ENCODE measurements around the gene EHD1. TPM values are rescaled to one million over a fixed set of nuclear protein-coding genes. Genes with fewer than 3 reads are reported as not detected.

The EHD1 gene
- total and polyA plus RNA-seq, 9 of the 15 experiments (the other 6 are each of a cell fraction or from before 2014, with no cell fraction given) = 0.46 to 65.0 (median 16.4) TPM

DNA sequence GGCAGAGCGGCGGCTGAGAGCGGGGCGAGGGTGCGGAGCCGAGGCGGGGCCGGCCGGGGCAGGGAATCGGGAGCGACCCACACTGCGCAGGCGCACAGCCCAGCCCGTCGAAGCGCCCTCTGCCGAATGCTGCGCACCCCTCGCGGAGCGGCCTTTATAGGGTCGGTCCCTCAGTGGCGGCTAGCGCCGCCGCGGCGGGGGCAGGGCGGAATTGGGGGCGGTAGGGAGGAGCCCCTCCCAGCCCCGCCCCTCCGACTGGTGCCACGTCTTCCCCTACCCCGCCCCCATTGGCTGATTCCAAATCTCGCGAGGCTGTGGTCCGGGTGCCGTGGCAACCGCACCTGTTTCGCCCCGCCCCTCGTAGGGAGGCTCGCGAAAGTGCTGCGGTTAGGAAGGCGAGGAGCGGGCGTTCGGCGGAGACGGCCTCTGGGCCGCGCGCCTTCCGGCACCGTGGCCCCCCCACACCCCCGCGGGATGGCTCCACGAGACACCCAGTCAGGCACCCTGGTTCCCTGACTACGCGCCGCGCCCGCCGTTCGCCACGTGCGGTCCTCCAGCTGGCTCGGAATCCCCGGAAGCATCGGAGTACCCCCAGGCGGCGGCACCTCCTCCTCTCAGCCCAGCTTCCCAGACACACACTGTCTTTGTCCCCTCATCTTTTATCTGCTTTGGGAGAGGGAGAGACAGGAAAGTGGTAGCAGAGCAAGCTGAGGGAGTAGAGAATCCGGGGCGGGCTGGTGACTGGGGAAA, at the start of gene EHD1 (continued):
- no peak for TF ChIP-seq NFIX (CRISPR knock-in tag; IDR thresholded peaks at IDR 0.05; ENCODE audit: low read depth)
- no peak for TF ChIP-seq CHD4 (IDR thresholded peaks at IDR 0.05; ENCODE audit: insufficient read depth, insufficient replicate concordance, low read depth, low read length, poor library complexity, severe bottlenecking)
- peak in 1 of 2 experiments; percentile 47; a peak in 1 of 4 replicates for TF ChIP-seq FOXA3 (CRISPR knock-in tag; conservative IDR thresholded peaks at IDR 0.05 in 1 of 2, IDR thresholded peaks at IDR 0.05 in 1 of 2)
- no peak; the same call in 1 of the 2 replicates for TF ChIP-seq NFE2 (IDR thresholded peaks at IDR 0.05; ENCODE audit: low read depth)
- TF ChIP-seq NONO (IDR thresholded peaks at IDR 0.05; ENCODE audit: low read depth in 2 of 2, low read length in 1 of 2) = peak; percentile 17 to 99
- TF ChIP-seq, protein P1, sequence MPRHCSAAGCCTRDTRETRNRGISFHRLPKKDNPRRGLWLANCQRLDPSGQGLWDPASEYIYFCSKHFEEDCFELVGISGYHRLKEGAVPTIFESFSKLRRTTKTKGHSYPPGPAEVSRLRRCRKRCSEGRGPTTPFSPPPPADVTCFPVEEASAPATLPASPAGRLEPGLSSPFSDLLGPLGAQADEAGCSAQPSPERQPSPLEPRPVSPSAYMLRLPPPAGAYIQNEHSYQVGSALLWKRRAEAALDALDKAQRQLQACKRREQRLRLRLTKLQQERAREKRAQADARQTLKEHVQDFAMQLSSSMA (CRISPR knock-in tag; IDR thresholded peaks at IDR 0.05) = peak; percentile 75; the same call in 1 of the 2 replicates
- TF ChIP-seq MEIS2 (IDR thresholded peaks at IDR 0.05; ENCODE audit: partially characterized antibody) = peak; percentile 78
- TF ChIP-seq DPF2 (IDR thresholded peaks at IDR 0.05) = peak; percentile 53
- no peak for TF ChIP-seq TRIM28 (IDR thresholded peaks at IDR 0.05)
- TF ChIP-seq, protein P2, sequence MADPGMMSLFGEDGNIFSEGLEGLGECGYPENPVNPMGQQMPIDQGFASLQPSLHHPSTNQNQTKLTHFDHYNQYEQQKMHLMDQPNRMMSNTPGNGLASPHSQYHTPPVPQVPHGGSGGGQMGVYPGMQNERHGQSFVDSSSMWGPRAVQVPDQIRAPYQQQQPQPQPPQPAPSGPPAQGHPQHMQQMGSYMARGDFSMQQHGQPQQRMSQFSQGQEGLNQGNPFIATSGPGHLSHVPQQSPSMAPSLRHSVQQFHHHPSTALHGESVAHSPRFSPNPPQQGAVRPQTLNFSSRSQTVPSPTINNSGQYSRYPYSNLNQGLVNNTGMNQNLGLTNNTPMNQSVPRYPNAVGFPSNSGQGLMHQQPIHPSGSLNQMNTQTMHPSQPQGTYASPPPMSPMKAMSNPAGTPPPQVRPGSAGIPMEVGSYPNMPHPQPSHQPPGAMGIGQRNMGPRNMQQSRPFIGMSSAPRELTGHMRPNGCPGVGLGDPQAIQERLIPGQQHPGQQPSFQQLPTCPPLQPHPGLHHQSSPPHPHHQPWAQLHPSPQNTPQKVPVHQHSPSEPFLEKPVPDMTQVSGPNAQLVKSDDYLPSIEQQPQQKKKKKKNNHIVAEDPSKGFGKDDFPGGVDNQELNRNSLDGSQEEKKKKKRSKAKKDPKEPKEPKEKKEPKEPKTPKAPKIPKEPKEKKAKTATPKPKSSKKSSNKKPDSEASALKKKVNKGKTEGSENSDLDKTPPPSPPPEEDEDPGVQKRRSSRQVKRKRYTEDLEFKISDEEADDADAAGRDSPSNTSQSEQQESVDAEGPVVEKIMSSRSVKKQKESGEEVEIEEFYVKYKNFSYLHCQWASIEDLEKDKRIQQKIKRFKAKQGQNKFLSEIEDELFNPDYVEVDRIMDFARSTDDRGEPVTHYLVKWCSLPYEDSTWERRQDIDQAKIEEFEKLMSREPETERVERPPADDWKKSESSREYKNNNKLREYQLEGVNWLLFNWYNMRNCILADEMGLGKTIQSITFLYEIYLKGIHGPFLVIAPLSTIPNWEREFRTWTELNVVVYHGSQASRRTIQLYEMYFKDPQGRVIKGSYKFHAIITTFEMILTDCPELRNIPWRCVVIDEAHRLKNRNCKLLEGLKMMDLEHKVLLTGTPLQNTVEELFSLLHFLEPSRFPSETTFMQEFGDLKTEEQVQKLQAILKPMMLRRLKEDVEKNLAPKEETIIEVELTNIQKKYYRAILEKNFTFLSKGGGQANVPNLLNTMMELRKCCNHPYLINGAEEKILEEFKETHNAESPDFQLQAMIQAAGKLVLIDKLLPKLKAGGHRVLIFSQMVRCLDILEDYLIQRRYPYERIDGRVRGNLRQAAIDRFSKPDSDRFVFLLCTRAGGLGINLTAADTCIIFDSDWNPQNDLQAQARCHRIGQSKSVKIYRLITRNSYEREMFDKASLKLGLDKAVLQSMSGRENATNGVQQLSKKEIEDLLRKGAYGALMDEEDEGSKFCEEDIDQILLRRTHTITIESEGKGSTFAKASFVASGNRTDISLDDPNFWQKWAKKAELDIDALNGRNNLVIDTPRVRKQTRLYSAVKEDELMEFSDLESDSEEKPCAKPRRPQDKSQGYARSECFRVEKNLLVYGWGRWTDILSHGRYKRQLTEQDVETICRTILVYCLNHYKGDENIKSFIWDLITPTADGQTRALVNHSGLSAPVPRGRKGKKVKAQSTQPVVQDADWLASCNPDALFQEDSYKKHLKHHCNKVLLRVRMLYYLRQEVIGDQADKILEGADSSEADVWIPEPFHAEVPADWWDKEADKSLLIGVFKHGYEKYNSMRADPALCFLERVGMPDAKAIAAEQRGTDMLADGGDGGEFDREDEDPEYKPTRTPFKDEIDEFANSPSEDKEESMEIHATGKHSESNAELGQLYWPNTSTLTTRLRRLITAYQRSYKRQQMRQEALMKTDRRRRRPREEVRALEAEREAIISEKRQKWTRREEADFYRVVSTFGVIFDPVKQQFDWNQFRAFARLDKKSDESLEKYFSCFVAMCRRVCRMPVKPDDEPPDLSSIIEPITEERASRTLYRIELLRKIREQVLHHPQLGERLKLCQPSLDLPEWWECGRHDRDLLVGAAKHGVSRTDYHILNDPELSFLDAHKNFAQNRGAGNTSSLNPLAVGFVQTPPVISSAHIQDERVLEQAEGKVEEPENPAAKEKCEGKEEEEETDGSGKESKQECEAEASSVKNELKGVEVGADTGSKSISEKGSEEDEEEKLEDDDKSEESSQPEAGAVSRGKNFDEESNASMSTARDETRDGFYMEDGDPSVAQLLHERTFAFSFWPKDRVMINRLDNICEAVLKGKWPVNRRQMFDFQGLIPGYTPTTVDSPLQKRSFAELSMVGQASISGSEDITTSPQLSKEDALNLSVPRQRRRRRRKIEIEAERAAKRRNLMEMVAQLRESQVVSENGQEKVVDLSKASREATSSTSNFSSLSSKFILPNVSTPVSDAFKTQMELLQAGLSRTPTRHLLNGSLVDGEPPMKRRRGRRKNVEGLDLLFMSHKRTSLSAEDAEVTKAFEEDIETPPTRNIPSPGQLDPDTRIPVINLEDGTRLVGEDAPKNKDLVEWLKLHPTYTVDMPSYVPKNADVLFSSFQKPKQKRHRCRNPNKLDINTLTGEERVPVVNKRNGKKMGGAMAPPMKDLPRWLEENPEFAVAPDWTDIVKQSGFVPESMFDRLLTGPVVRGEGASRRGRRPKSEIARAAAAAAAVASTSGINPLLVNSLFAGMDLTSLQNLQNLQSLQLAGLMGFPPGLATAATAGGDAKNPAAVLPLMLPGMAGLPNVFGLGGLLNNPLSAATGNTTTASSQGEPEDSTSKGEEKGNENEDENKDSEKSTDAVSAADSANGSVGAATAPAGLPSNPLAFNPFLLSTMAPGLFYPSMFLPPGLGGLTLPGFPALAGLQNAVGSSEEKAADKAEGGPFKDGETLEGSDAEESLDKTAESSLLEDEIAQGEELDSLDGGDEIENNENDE (IDR thresholded peaks at IDR 0.05; ENCODE audit: low read depth, low read length) = no peak
- 0 out of 2 replicates have a peak, but pooled peaks have one; percentile 24 for TF ChIP-seq LEF1 (IDR thresholded peaks at IDR 0.05)
- TF ChIP-seq, protein P3, sequence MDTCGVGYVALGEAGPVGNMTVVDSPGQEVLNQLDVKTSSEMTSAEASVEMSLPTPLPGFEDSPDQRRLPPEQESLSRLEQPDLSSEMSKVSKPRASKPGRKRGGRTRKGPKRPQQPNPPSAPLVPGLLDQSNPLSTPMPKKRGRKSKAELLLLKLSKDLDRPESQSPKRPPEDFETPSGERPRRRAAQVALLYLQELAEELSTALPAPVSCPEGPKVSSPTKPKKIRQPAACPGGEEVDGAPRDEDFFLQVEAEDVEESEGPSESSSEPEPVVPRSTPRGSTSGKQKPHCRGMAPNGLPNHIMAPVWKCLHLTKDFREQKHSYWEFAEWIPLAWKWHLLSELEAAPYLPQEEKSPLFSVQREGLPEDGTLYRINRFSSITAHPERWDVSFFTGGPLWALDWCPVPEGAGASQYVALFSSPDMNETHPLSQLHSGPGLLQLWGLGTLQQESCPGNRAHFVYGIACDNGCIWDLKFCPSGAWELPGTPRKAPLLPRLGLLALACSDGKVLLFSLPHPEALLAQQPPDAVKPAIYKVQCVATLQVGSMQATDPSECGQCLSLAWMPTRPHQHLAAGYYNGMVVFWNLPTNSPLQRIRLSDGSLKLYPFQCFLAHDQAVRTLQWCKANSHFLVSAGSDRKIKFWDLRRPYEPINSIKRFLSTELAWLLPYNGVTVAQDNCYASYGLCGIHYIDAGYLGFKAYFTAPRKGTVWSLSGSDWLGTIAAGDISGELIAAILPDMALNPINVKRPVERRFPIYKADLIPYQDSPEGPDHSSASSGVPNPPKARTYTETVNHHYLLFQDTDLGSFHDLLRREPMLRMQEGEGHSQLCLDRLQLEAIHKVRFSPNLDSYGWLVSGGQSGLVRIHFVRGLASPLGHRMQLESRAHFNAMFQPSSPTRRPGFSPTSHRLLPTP (IDR thresholded peaks at IDR 0.05; ENCODE audit: borderline replicate concordance, extremely low read depth, insufficient read length) = no peak

All from K562 (cell line).